ENCODE measurements around the gene TM9SF3. TPM values are rescaled to one million over a fixed set of nuclear protein-coding genes. Genes with fewer than 3 reads are reported as not detected.

TM9SF3 gene
- total RNA-seq, 3 donors from 2014 or later, result 95.7 to 118 (median 116) TPM

DNA sequence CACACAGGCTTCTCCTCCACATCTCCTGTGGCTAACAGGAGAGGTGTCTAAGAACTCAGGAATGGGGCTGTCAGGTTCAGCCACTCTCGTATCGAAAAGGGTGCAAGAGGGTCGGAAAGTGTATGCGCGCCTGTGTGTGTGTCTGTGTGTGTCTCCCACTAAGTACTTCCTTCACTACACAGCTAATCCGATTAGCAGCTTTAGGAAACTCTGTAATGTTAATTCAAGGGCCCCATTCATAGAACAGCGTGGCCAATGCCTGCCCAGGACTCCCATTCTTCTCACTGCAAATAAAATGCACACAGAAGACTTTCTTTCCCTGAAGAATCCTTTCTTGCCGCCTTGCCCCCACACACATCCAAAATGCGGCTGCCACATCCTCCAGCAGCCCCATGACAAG lies 112.9 kb downstream of the TM9SF3 start:
- no peak for DNase-seq (ENCODE audit: low spot score in 2 of 2)
- Histone ChIP-seq H3K27me3 (peaks cover 0 to 18% of the 10 kb centered on the region in 2 donors), H3K4me1 (no peaks in the 10 kb centered on the region), H3K4me3 (no peak overlapping the region), H3K36me3 (no peaks in the 10 kb centered on the region), H3K27ac (no peak overlapping the region), H3K9me3 (peaks cover 0 to 5% of the 10 kb centered on the region in 2 donors)
- no peak for TF ChIP-seq POLR2A (IDR thresholded peaks at IDR 0.05)
- TF ChIP-seq POLR2AphosphoS5 (IDR thresholded peaks at IDR 0.05), result no peak
- TF ChIP-seq, protein P1, sequence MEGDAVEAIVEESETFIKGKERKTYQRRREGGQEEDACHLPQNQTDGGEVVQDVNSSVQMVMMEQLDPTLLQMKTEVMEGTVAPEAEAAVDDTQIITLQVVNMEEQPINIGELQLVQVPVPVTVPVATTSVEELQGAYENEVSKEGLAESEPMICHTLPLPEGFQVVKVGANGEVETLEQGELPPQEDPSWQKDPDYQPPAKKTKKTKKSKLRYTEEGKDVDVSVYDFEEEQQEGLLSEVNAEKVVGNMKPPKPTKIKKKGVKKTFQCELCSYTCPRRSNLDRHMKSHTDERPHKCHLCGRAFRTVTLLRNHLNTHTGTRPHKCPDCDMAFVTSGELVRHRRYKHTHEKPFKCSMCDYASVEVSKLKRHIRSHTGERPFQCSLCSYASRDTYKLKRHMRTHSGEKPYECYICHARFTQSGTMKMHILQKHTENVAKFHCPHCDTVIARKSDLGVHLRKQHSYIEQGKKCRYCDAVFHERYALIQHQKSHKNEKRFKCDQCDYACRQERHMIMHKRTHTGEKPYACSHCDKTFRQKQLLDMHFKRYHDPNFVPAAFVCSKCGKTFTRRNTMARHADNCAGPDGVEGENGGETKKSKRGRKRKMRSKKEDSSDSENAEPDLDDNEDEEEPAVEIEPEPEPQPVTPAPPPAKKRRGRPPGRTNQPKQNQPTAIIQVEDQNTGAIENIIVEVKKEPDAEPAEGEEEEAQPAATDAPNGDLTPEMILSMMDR (IDR thresholded peaks at IDR 0.05), result no peak
- intact Hi-C loops (cut with DNase I; ENCODE audit: low total_unique reads), result no loop called here

GRCh38 chr10:96470116-96470743 lies 116.6 kb downstream of the TM9SF3 start:
- no peak for DNase-seq (ENCODE audit: low spot score in 2 of 2)
- H3K4me3 ChIP-seq, result no peak overlapping the region
- H3K36me3 ChIP-seq, result no peaks in the 10 kb centered on the region
- peaks cover 0 to 5% of the 10 kb centered on the region in 2 donors for H3K9me3 ChIP-seq
- peaks cover 0 to 22% of the 10 kb centered on the region in 2 donors for H3K27me3 ChIP-seq
- no peak overlapping the region for H3K27ac ChIP-seq
- TF ChIP-seq POLR2AphosphoS5 (IDR thresholded peaks at IDR 0.05) (no peak), POLR2A (IDR thresholded peaks at IDR 0.05) (no peak)
- TF ChIP-seq, protein P1 (IDR thresholded peaks at IDR 0.05), result no peak
- intact Hi-C loops (cut with DNase I; ENCODE audit: low total_unique reads), result no loop called here
- no peaks in the 10 kb centered on the region for H3K4me1 ChIP-seq

GRCh38 chr10:96468845-96469244 lies 118.0 kb downstream of the TM9SF3 start:
- DNase-seq (ENCODE audit: low spot score in 2 of 2), result no peak
- no peak overlapping the region for H3K4me3 ChIP-seq
- H3K36me3 ChIP-seq, result no peaks in the 10 kb centered on the region
- no peak overlapping the region for H3K27ac ChIP-seq
- H3K9me3 ChIP-seq, result no peaks in the 10 kb centered on the region
- no peak for TF ChIP-seq POLR2AphosphoS5 (IDR thresholded peaks at IDR 0.05)
- H3K27me3 ChIP-seq, result peaks cover 0 to 19% of the 10 kb centered on the region in 2 donors
- intact Hi-C loops (cut with DNase I; ENCODE audit: low total_unique reads), result no loop called here
- no peaks in the 10 kb centered on the region for H3K4me1 ChIP-seq

Other genes with a start within 250 kb of the TM9SF3 start
- gene OPALIN, start 228.0 kb downstream of the TM9SF3 start, total RNA-seq, result not detected
- under 1 TPM in 1 of 3 donors, not detected in 2; under 0.01 TPM for gene TLL2, start 73.1 kb downstream of the TM9SF3 start, total RNA-seq
- 10 to 100 TPM in 2 of 3 donors, 1 to 10 TPM in 1; 9.8 to 26.9 (median 14.2) TPM for gene PIK3AP1, start 133.5 kb upstream of the TM9SF3 start, total RNA-seq
- 10 to 100 TPM; 19.4 to 53.6 (median 35.7) TPM for gene LCOR, start 245.3 kb upstream of the TM9SF3 start, total RNA-seq

All from breast epithelium (tissue), 4 donors.